Upper lobe of right lung (tissue), 1 donor: ENCODE measurements around the gene CBL. TPM values are rescaled to one million over a fixed set of nuclear protein-coding genes. Genes with fewer than 3 reads are reported as not detected.
A peak's percentile ranks its signal among the peaks of the same experiment; 100 is the strongest.

Experiments used
- ATAC-seq: fragments of 200-7000 bp; cut with Tn5 transposase; one replicate; pipeline ENCODE4 v1.9.1; 2020; ENCODE audit warnings: mild to moderate bottlenecking, moderate library complexity
- DNase-seq: peaks from one replicate; pipeline ENCODE4 v3.0.0-alpha.2; 2020
- H3K27ac ChIP-seq: fragments of 200-600 bp; one replicate; pipeline ENCODE4 v1.8.0; 2022
- H3K27me3 ChIP-seq: fragments of 200-600 bp; one replicate; pipeline ENCODE4 v1.8.0; 2022; ENCODE audit warnings: mild to moderate bottlenecking
- H3K36me3 ChIP-seq: fragments of 200-600 bp; one replicate; pipeline ENCODE4 v1.8.0; 2022
- H3K4me1 ChIP-seq: fragments of 200-600 bp; one replicate; pipeline ENCODE4 v1.8.0; 2022
- H3K4me3 ChIP-seq: fragments of 200-600 bp; one replicate; pipeline ENCODE4 v1.8.0; 2022; ENCODE audit warnings: mild to moderate bottlenecking
- H3K9me3 ChIP-seq: fragments of 200-600 bp; one replicate; pipeline ENCODE4 v1.8.0; 2022
- intact Hi-C: fragments of 100-400 bp; cut with DNase I; formaldehyde crosslinking; loops from one replicate; pipeline ENCODE4 v1.11.0; 2022
- long read RNA-seq: library from polyadenylated mRNA; unstranded; transcript quantifications from one replicate; pipeline ENCODE4 v2.0.0, GENCODE V29; 2021
- total RNA-seq: library from RNA; stranded (reverse); fragmentation: NEBNext Ultra II Directional; extraction: Animal tissue kit (Norgen Biotek cat#: 25700); gene quantifications from one replicate; pipeline ENCODE4 v1.2.1, GENCODE V29; 2021
- TF ChIP-seq, protein P1 (sequence below): fragments of 200-600 bp; IDR thresholded peaks from one replicate; pipeline ENCODE4 v1.8.0; 2022; ENCODE audit warnings: antibody characterized with exemption
- donor health status: DM: no; HTN: yes; CAD: no; lungs with severe emphysema.

The CBL gene
- total RNA-seq: 30.0 TPM
- long read RNA-seq, full-length matches to known transcripts: 2 of 20 reads
- long read RNA-seq, partial matches to known transcripts: 6 of 20 reads
- long read RNA-seq, other reads (novel, unspliced or antisense): 12 of 20 reads

GRCh38 chr11:119205574-119206510 is at the start of gene CBL:
Gene CBL, plus strand, starts transcription at chr11:119206339. Its CDS starts 79 bp downstream, at chr11:119206418.
- H3K4me1 ChIP-seq: peaks cover 13% of the 10 kb centered on the region
- intact Hi-C loops: loop anchor here (10.0 kb wide), 1 partner anchor 109 kb away; the partner anchor contains the start of gene MCAM
- H3K36me3 ChIP-seq: no peaks in the 10 kb centered on the region
- TF ChIP-seq, protein P1, sequence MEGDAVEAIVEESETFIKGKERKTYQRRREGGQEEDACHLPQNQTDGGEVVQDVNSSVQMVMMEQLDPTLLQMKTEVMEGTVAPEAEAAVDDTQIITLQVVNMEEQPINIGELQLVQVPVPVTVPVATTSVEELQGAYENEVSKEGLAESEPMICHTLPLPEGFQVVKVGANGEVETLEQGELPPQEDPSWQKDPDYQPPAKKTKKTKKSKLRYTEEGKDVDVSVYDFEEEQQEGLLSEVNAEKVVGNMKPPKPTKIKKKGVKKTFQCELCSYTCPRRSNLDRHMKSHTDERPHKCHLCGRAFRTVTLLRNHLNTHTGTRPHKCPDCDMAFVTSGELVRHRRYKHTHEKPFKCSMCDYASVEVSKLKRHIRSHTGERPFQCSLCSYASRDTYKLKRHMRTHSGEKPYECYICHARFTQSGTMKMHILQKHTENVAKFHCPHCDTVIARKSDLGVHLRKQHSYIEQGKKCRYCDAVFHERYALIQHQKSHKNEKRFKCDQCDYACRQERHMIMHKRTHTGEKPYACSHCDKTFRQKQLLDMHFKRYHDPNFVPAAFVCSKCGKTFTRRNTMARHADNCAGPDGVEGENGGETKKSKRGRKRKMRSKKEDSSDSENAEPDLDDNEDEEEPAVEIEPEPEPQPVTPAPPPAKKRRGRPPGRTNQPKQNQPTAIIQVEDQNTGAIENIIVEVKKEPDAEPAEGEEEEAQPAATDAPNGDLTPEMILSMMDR: peak; percentile 91
- peak; percentile 97 for ATAC-seq
- peak within 1 kb of the TSS; percentile 93 for H3K4me3 ChIP-seq
- H3K27me3 ChIP-seq: no peaks in the 10 kb centered on the region
- peak within 1 kb of the TSS; percentile 85 for H3K27ac ChIP-seq
- DNase-seq: peak; percentile 97
- no peaks in the 10 kb centered on the region for H3K9me3 ChIP-seq

- no peak for DNase-seq
- H3K4me3 ChIP-seq: no peak overlapping the region
- TF ChIP-seq, protein P1: no peak
Measured at GRCh38 chr11:119156496-119156895, 49.6 kb upstream of the CBL start.

DNA sequence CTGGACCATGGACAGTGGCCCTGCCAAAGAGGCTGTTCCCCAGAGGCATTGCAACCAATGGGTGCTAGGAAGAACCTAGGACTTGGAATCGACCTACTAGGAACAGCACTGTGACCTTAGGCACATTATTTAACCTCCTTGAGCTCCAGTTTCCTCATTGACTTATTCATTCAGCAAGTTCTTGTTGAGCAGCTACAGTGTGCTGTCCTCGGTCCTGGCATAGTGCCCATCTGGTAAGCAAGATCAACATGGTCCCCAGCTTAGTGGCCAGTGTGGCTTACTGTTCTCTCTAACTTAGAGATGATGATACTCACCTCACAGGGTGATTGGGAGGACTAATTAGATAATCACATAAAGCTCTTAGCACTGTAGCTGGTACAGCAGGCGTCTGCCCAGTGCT is 49.1 kb upstream of the CBL start:
- TF ChIP-seq, protein P1: no peak
- no peaks in the 10 kb centered on the region for H3K36me3 ChIP-seq
- H3K9me3 ChIP-seq: no peaks in the 10 kb centered on the region
- no peak overlapping the region for H3K4me3 ChIP-seq
- no peak overlapping the region for H3K27ac ChIP-seq
- ATAC-seq (no peak), DNase-seq (no peak)
- no peaks in the 10 kb centered on the region for H3K4me1 ChIP-seq
- intact Hi-C loops: no loop called here
- peaks cover 6% of the 10 kb centered on the region for H3K27me3 ChIP-seq

More at GRCh38 chr11:119156496-119156895, 49.6 kb upstream of the CBL start:
- Histone ChIP-seq H3K4me1 (no peaks in the 10 kb centered on the region), H3K9me3 (no peaks in the 10 kb centered on the region), H3K27ac (no peak overlapping the region), H3K36me3 (no peaks in the 10 kb centered on the region), H3K27me3 (peaks cover 6% of the 10 kb centered on the region)
- ATAC-seq: no peak
- intact Hi-C loops: no loop called here

DNA sequence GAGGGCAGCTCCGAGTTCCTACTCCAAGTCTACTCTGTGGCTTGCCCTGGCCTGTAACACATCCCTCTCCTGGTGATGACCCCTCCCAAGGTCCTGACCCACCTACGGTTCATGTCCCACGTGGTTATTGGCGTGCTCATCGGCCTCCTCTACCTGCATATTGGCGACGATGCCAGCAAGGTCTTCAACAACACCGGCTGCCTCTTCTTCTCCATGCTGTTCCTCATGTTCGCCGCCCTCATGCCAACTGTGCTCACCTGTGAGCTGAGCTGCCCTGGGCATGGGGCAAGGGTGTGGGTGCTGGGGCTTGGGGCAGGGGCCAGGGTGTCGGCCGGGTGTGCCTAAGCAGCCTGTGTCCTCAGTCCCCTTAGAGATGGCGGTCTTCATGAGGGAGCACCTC is 47.7 kb upstream of the CBL start:
- Histone ChIP-seq H3K36me3 (no peaks in the 10 kb centered on the region), H3K9me3 (no peaks in the 10 kb centered on the region), H3K4me3 (no peak overlapping the region), H3K4me1 (no peaks in the 10 kb centered on the region), H3K27ac (no peak overlapping the region), H3K27me3 (no peaks in the 10 kb centered on the region)
- ATAC-seq: no peak
- DNase-seq: no peak
- TF ChIP-seq, protein P1: no peak
- intact Hi-C loops: no loop called here

DNA sequence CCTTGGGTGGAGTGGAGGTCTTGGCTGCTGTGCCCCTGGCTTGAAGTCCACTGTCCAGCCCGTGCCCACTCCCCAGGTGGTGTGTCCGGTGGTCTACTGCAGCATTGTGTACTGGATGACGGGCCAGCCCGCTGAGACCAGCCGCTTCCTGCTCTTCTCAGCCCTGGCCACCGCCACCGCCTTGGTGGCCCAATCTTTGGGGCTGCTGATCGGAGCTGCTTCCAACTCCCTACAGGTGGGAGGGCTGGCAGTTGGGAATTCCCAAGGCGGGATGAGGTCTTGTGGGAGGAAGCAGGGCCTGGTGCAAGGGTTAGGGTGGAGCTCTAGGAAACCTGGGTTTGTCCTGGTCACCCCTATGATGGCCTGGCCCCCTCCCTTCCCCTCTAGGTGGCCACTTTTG is 46.0 kb upstream of the CBL start:
- H3K9me3 ChIP-seq: no peaks in the 10 kb centered on the region
- no peaks in the 10 kb centered on the region for H3K36me3 ChIP-seq
- no peaks in the 10 kb centered on the region for H3K4me1 ChIP-seq
- H3K27me3 ChIP-seq: no peaks in the 10 kb centered on the region
- TF ChIP-seq, protein P1: no peak
- no peak overlapping the region for H3K27ac ChIP-seq
- intact Hi-C loops: no loop called here
- no peak for DNase-seq
- no peak overlapping the region for H3K4me3 ChIP-seq
- ATAC-seq: no peak
